Activated CD8-positive, alpha-beta memory T cell treated with anti-CD3 and anti-CD28 coated beads, Interleukin-2, amount 10 ng/mL, durations not matched to agents 7 days and 5 days (primary cell): ENCODE results near the gene CAP1. TPM values are rescaled to one million over a fixed set of nuclear protein-coding genes. Genes with fewer than 3 reads are reported as not detected.
"Not testable (repeated sequence)": the region's sequence is repeated elsewhere in the genome, so short reads cannot be mapped to it uniquely, and the experiment has no call there.

ENCODE experiments used
- ATAC-seq: fragments of 150-1000 bp; cut with Tn5 transposase; one replicate; pipeline ENCODE4 v1.10.0; 2021; ENCODE audit warnings: moderate library complexity
- CTCF ChIA-PET: fragments of 350-600 bp; sonication (Branson Sonifier 250); formaldehyde crosslinking; loops from one replicate; lab custom pipeline; 2021; ENCODE audit warnings: antibody characterized with exemption; lab: Charles Lee
- DNase-seq: peaks from one replicate; pipeline ENCODE4 v3.0.0-alpha.2; 2020
- H3K27ac Mint-ChIP-seq: one replicate; pipeline ENCODE4 v1.8.0; 2021; ENCODE audit warnings: mild to moderate bottlenecking, mixed read lengths
- H3K27me3 Mint-ChIP-seq: one replicate; pipeline ENCODE4 v1.8.0; 2021; ENCODE audit warnings: mixed read lengths
- H3K36me3 Mint-ChIP-seq: one replicate; pipeline ENCODE4 v1.8.0; 2021; ENCODE audit warnings: mild to moderate bottlenecking, mixed read lengths
- H3K4me1 Mint-ChIP-seq: one replicate; pipeline ENCODE4 v1.8.0; 2021; ENCODE audit warnings: mixed read lengths
- H3K4me3 Mint-ChIP-seq: one replicate; pipeline ENCODE4 v1.8.0; 2021; ENCODE audit warnings: mild to moderate bottlenecking, moderate library complexity, mixed read lengths
- H3K9me3 Mint-ChIP-seq: one replicate; pipeline ENCODE4 v1.8.0; 2022; ENCODE audit warnings: low read depth, mixed read lengths
- total RNA-seq, 2 experiments: library from RNA; stranded (reverse); gene quantifications; one replicate each; pipeline ENCODE4 v1.2.3, GENCODE V29; 2021

Gene CAP1
- total RNA-seq, 2 experiments from 2014 or later, result 647 to 727 TPM

GRCh38 chr1:40072142-40072541 is 31.6 kb downstream of the CAP1 start:
- CTCF ChIA-PET, result interaction anchor here (0.8 to 1.6 kb wide), 3 partner anchors 10 to 17 kb away, joined by 3 to 4 read pairs (median 3); no protein-coding TSS in a partner anchor
- Mint-ChIP-seq H3K4me1 (peaks cover 3% of the 10 kb centered on the region), H3K4me3 (no peak overlapping the region), H3K36me3 (peaks cover 56% of the 10 kb centered on the region), H3K9me3 (no peaks in the 10 kb centered on the region), H3K27ac (peak overlapping the region; percentile 46), H3K27me3 (no peaks in the 10 kb centered on the region)
- no peak for ATAC-seq
- no peak for DNase-seq

- H3K4me3 Mint-ChIP-seq, result no peak overlapping the region
- DNase-seq, result no peak
- H3K36me3 Mint-ChIP-seq, result peaks cover 52% of the 10 kb centered on the region
- ATAC-seq, result no peak
- H3K27ac Mint-ChIP-seq, result no peak overlapping the region
- H3K9me3 Mint-ChIP-seq, result no peaks in the 10 kb centered on the region
- no peaks in the 10 kb centered on the region for H3K4me1 Mint-ChIP-seq
- H3K27me3 Mint-ChIP-seq, result no peaks in the 10 kb centered on the region
- CTCF ChIA-PET, result interaction anchor here (1.0 to 1.5 kb wide), 4 partner anchors 12 to 266 kb away, joined by 3 to 4 read pairs (median 4); partner anchors contain the start of gene MYCL
Measured at GRCh38 chr1:40073062-40073461, 32.5 kb downstream of the CAP1 start.

GRCh38 chr1:40075266-40075665 is 34.7 kb downstream of the CAP1 start:
- no peak for DNase-seq
- no peak for ATAC-seq
- H3K27me3 Mint-ChIP-seq, result no peaks in the 10 kb centered on the region
- H3K4me1 Mint-ChIP-seq, result peaks cover 14% of the 10 kb centered on the region
- CTCF ChIA-PET, result interaction anchor here (0.6 to 7.1 kb wide), 6 partner anchors 10 to 263 kb away, joined by 3 to 67 read pairs (median 4); no protein-coding TSS in a partner anchor
- H3K36me3 Mint-ChIP-seq, result peaks cover 42% of the 10 kb centered on the region
- H3K27ac Mint-ChIP-seq, result no peak overlapping the region
- no peaks in the 10 kb centered on the region for H3K9me3 Mint-ChIP-seq
- no peak overlapping the region for H3K4me3 Mint-ChIP-seq

GRCh38 chr1:40076895-40077312 is 36.4 kb downstream of the CAP1 start:
- Mint-ChIP-seq H3K4me3 (no peak overlapping the region), H3K9me3 (no peaks in the 10 kb centered on the region), H3K27me3 (no peaks in the 10 kb centered on the region), H3K27ac (no peak overlapping the region), H3K4me1 (peaks cover 19% of the 10 kb centered on the region), H3K36me3 (peaks cover 33% of the 10 kb centered on the region)
- no peak for DNase-seq
- no peak for ATAC-seq
- CTCF ChIA-PET, result interaction anchor here (0.7 to 7.1 kb wide), 14 partner anchors 8 to 328 kb away, joined by 3 to 67 read pairs (median 4); partner anchors contain the start of genes PPT1 and RLF

GRCh38 chr1:40078512-40079333 is 38.2 kb downstream of the CAP1 start:
- H3K4me1 Mint-ChIP-seq, result peaks cover 19% of the 10 kb centered on the region
- H3K27ac Mint-ChIP-seq, result no peak overlapping the region
- ATAC-seq (peak; percentile 68), DNase-seq (peak; percentile 68)
- no peak overlapping the region for H3K4me3 Mint-ChIP-seq
- no peaks in the 10 kb centered on the region for H3K9me3 Mint-ChIP-seq
- CTCF ChIA-PET, result interaction anchor here (0.7 to 7.1 kb wide), 18 partner anchors 8 to 326 kb away, joined by 3 to 67 read pairs (median 5); partner anchors contain the start of genes CAP1 and PPT1
- H3K27me3 Mint-ChIP-seq, result no peaks in the 10 kb centered on the region
- H3K36me3 Mint-ChIP-seq, result peaks cover 16% of the 10 kb centered on the region

GRCh38 chr1:40079774-40080400 is 39.4 kb downstream of the CAP1 start:
- ATAC-seq, result peak; percentile 52

GRCh38 chr1:40081871-40082270 is 41.3 kb downstream of the CAP1 start:
- Mint-ChIP-seq H3K27ac (no peak overlapping the region), H3K9me3 (no peaks in the 10 kb centered on the region), H3K27me3 (no peaks in the 10 kb centered on the region), H3K4me1 (peaks cover 21% of the 10 kb centered on the region), H3K36me3 (peaks cover 21% of the 10 kb centered on the region), H3K4me3 (no peak overlapping the region)
- ATAC-seq (no peak), DNase-seq (no peak)
- CTCF ChIA-PET, result interaction anchor here (0.6 to 5.6 kb wide), 3 partner anchors 10 to 323 kb away, joined by 3 to 32 read pairs (median 10); no protein-coding TSS in a partner anchor

More at GRCh38 chr1:40079774-40080400, 39.4 kb downstream of the CAP1 start:
- no peak overlapping the region for H3K4me3 Mint-ChIP-seq
- H3K27ac Mint-ChIP-seq, result peak overlapping the region; percentile 56
- peaks cover 16% of the 10 kb centered on the region for H3K36me3 Mint-ChIP-seq
- no peaks in the 10 kb centered on the region for H3K27me3 Mint-ChIP-seq
- peaks cover 21% of the 10 kb centered on the region for H3K4me1 Mint-ChIP-seq
- DNase-seq, result no peak
- H3K9me3 Mint-ChIP-seq, result no peaks in the 10 kb centered on the region
- CTCF ChIA-PET, result interaction anchor here (0.8 to 7.1 kb wide), 7 partner anchors 12 to 325 kb away, joined by 3 to 67 read pairs (median 6); no protein-coding TSS in a partner anchor

- not testable (repeated sequence) for ATAC-seq, H3K9me3 Mint-ChIP-seq, H3K4me3 Mint-ChIP-seq, H3K27me3 Mint-ChIP-seq, H3K27ac Mint-ChIP-seq
- DNase-seq, result peak; percentile 57
- Mint-ChIP-seq H3K36me3 (peaks cover 29% of the 10 kb centered on the region), H3K4me1 (peaks cover 12% of the 10 kb centered on the region)
- CTCF ChIA-PET, result interaction anchor here (0.7 to 5.6 kb wide), 12 partner anchors 8 to 313 kb away, joined by 3 to 32 read pairs (median 3); partner anchors contain the start of genes CAP1, PPT1 and SMAP2
Measured at GRCh38 chr1:40084750-40085149, 44.2 kb downstream of the CAP1 start.

- ATAC-seq (no peak), DNase-seq (no peak)
- no peak overlapping the region for H3K4me3 Mint-ChIP-seq
- H3K9me3 Mint-ChIP-seq, result no peaks in the 10 kb centered on the region
- CTCF ChIA-PET, result interaction anchor here (1.3 to 4.0 kb wide), 5 partner anchors 9 to 250 kb away, joined by 3 to 20 read pairs (median 7); no protein-coding TSS in a partner anchor
- H3K4me1 Mint-ChIP-seq, result peaks cover 21% of the 10 kb centered on the region
- no peak overlapping the region for H3K27ac Mint-ChIP-seq
- no peaks in the 10 kb centered on the region for H3K27me3 Mint-ChIP-seq
- peaks cover 49% of the 10 kb centered on the region for H3K36me3 Mint-ChIP-seq
Measured at GRCh38 chr1:40090652-40091355, 50.3 kb downstream of the CAP1 start.

- CTCF ChIA-PET, result interaction anchor here (2.0 to 4.0 kb wide), 3 partner anchors 11 to 247 kb away, joined by 7 to 20 read pairs (median 10); no protein-coding TSS in a partner anchor
- DNase-seq (no peak), ATAC-seq (no peak)
- Mint-ChIP-seq H3K4me3 (no peak overlapping the region), H3K9me3 (no peaks in the 10 kb centered on the region), H3K27ac (no peak overlapping the region), H3K4me1 (peaks cover 31% of the 10 kb centered on the region), H3K27me3 (no peaks in the 10 kb centered on the region), H3K36me3 (peaks cover 45% of the 10 kb centered on the region)
Measured at GRCh38 chr1:40092241-40092640, 51.7 kb downstream of the CAP1 start.

- CTCF ChIA-PET, result interaction anchor here (0.7 to 4.0 kb wide), 6 partner anchors 12 to 246 kb away, joined by 3 to 20 read pairs (median 4); no protein-coding TSS in a partner anchor
- Mint-ChIP-seq H3K27ac (no peak overlapping the region), H3K4me3 (no peak overlapping the region), H3K9me3 (no peaks in the 10 kb centered on the region), H3K27me3 (no peaks in the 10 kb centered on the region), H3K4me1 (peaks cover 38% of the 10 kb centered on the region), H3K36me3 (peaks cover 42% of the 10 kb centered on the region)
- no peak for DNase-seq
- ATAC-seq, result no peak
Measured at GRCh38 chr1:40092706-40093639, 52.4 kb downstream of the CAP1 start.
